Left ventricle myocardium inferior (tissue), 1 donor: Measurements from ENCODE around the gene EP300. TPM values are rescaled to one million over a fixed set of nuclear protein-coding genes. Genes with fewer than 3 reads are reported as not detected.
"Not testable (repeated sequence)": the region's sequence is repeated elsewhere in the genome, so short reads cannot be mapped to it uniquely, and the experiment has no call there.

Source experiments
- DNase-seq: peaks from one replicate; pipeline ENCODE4 v3.0.0-alpha.2; 2020
- H3K27ac ChIP-seq: fragments of 200-600 bp; replicated peaks from 2 replicates; pipeline ENCODE4 v1.8.0; 2021
- H3K27me3 ChIP-seq: fragments of 200-600 bp; 2 replicates; pipeline ENCODE4 v1.8.0; 2021; ENCODE audit warnings: low read depth
- H3K36me3 ChIP-seq: fragments of 200-600 bp; 2 replicates; pipeline ENCODE4 v1.8.0; 2021
- H3K4me1 ChIP-seq: fragments of 200-600 bp; 2 replicates; pipeline ENCODE4 v1.8.0; 2021
- H3K4me3 ChIP-seq: fragments of 200-600 bp; 2 replicates; pipeline ENCODE4 v1.8.0; 2021; ENCODE audit warnings: mild to moderate bottlenecking, moderate library complexity
- H3K9me3 ChIP-seq: fragments of 200-600 bp; replicated peaks from 2 replicates; pipeline ENCODE4 v1.8.0; 2021
- intact Hi-C: fragments of 100-400 bp; cut with micrococcal nuclease; formaldehyde crosslinking; loops from one replicate; pipeline ENCODE4 v1.11.0; 2022
- total RNA-seq: library from RNA; stranded (reverse); fragmentation: NEBNext Ultra II Directional; extraction: Animal tissue kit (Norgen Biotek cat#: 25700); gene quantifications from one replicate; pipeline ENCODE4 v1.2.1, GENCODE V29; 2021
- TF ChIP-seq, protein P1 (sequence below): fragments of 200-600 bp; IDR thresholded peaks from 2 replicates; pipeline ENCODE4 v1.8.0; 2021; ENCODE audit warnings: antibody characterized with exemption, mild to moderate bottlenecking, borderline replicate concordance
- donor health status: DM: no; HTN: yes; CAD: no; lungs with severe emphysema.

The EP300 gene
- total RNA-seq, 1 donor from 2014 or later: 26.2 TPM

DNA sequence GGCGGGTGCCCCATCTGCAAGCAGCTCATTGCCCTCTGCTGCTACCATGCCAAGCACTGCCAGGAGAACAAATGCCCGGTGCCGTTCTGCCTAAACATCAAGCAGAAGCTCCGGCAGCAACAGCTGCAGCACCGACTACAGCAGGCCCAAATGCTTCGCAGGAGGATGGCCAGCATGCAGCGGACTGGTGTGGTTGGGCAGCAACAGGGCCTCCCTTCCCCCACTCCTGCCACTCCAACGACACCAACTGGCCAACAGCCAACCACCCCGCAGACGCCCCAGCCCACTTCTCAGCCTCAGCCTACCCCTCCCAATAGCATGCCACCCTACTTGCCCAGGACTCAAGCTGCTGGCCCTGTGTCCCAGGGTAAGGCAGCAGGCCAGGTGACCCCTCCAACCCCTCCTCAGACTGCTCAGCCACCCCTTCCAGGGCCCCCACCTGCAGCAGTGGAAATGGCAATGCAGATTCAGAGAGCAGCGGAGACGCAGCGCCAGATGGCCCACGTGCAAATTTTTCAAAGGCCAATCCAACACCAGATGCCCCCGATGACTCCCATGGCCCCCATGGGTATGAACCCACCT, 84.7 kb downstream of the EP300 start:
- H3K27ac ChIP-seq: no peak overlapping the region
- H3K36me3 ChIP-seq: peaks cover 78% of the 10 kb centered on the region
- H3K9me3 ChIP-seq: no peaks in the 10 kb centered on the region
- H3K4me3 ChIP-seq: no peak overlapping the region
- no peak for DNase-seq
- no peaks in the 10 kb centered on the region for H3K27me3 ChIP-seq
- TF ChIP-seq, protein P1, sequence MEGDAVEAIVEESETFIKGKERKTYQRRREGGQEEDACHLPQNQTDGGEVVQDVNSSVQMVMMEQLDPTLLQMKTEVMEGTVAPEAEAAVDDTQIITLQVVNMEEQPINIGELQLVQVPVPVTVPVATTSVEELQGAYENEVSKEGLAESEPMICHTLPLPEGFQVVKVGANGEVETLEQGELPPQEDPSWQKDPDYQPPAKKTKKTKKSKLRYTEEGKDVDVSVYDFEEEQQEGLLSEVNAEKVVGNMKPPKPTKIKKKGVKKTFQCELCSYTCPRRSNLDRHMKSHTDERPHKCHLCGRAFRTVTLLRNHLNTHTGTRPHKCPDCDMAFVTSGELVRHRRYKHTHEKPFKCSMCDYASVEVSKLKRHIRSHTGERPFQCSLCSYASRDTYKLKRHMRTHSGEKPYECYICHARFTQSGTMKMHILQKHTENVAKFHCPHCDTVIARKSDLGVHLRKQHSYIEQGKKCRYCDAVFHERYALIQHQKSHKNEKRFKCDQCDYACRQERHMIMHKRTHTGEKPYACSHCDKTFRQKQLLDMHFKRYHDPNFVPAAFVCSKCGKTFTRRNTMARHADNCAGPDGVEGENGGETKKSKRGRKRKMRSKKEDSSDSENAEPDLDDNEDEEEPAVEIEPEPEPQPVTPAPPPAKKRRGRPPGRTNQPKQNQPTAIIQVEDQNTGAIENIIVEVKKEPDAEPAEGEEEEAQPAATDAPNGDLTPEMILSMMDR: no peak
- H3K4me1 ChIP-seq: peaks cover 49% of the 10 kb centered on the region
- intact Hi-C loops: no loop called here

DNA sequence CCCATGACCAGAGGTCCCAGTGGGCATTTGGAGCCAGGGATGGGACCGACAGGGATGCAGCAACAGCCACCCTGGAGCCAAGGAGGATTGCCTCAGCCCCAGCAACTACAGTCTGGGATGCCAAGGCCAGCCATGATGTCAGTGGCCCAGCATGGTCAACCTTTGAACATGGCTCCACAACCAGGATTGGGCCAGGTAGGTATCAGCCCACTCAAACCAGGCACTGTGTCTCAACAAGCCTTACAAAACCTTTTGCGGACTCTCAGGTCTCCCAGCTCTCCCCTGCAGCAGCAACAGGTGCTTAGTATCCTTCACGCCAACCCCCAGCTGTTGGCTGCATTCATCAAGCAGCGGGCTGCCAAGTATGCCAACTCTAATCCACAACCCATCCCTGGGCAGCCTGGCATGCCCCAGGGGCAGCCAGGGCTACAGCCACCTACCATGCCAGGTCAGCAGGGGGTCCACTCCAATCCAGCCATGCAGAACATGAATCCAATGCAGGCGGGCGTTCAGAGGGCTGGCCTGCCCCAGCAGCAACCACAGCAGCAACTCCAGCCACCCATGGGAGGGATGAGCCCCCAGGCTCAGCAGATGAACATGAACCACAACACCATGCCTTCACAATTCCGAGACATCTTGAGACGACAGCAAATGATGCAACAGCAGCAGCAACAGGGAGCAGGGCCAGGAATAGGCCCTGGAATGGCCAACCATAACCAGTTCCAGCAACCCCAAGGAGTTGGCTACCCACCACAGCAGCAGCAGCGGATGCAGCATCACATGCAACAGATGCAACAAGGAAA, 85.4 kb downstream of the EP300 start:
- H3K36me3 ChIP-seq: peaks cover 71% of the 10 kb centered on the region
- peak overlapping the region; percentile 23 for H3K27ac ChIP-seq
- no peak overlapping the region for H3K4me3 ChIP-seq
- intact Hi-C loops: no loop called here
- no peaks in the 10 kb centered on the region for H3K9me3 ChIP-seq
- no peaks in the 10 kb centered on the region for H3K27me3 ChIP-seq
- DNase-seq: no peak
- TF ChIP-seq, protein P1: no peak
- peaks cover 49% of the 10 kb centered on the region for H3K4me1 ChIP-seq

- H3K4me1 ChIP-seq: peaks cover 49% of the 10 kb centered on the region
- H3K27me3 ChIP-seq: no peaks in the 10 kb centered on the region
- intact Hi-C loops: no loop called here
- no peaks in the 10 kb centered on the region for H3K9me3 ChIP-seq
- TF ChIP-seq, protein P1: no peak
- H3K4me3 ChIP-seq: no peak overlapping the region
- peak; percentile 73 for DNase-seq
- peak overlapping the region; percentile 23 for H3K27ac ChIP-seq
- peaks cover 64% of the 10 kb centered on the region for H3K36me3 ChIP-seq
Observed at GRCh38 chr22:41178425-41178975, 86.1 kb downstream of the EP300 start.

- H3K27me3 ChIP-seq, H3K4me3 ChIP-seq, intact Hi-C loops, H3K27ac ChIP-seq, DNase-seq, H3K9me3 ChIP-seq: not testable (repeated sequence)
- Histone ChIP-seq H3K4me1 (peaks cover 39% of the 10 kb centered on the region), H3K36me3 (peaks cover 46% of the 10 kb centered on the region)
Observed at GRCh38 chr22:41180362-41180761, 88.0 kb downstream of the EP300 start.

- TF ChIP-seq, protein P1: no peak
- Histone ChIP-seq H3K36me3 (peaks cover 42% of the 10 kb centered on the region), H3K4me3 (no peak overlapping the region), H3K27ac (no peak overlapping the region), H3K9me3 (no peaks in the 10 kb centered on the region), H3K27me3 (no peaks in the 10 kb centered on the region), H3K4me1 (peaks cover 34% of the 10 kb centered on the region)
- intact Hi-C loops: no loop called here
- no peak for DNase-seq
Observed at GRCh38 chr22:41180926-41181325, 88.5 kb downstream of the EP300 start.
